GM21737 (cell line): ENCODE measurements around the gene TSTD1.
"Not testable (repeated sequence)": the region's sequence is repeated elsewhere in the genome, so short reads cannot be mapped to it uniquely, and the experiment has no call there.

Experiments used
- ATAC-seq: cut with Tn5 transposase; IDR thresholded peaks from one replicate; pipeline ENCODE4 v1.9.1; 2021; ENCODE audit warnings: mild to moderate bottlenecking, moderate library complexity; ENCODE audit not compliant: unreplicated experiment

TSTD1 gene

GRCh38 chr1:161012420-161012819, 26.3 kb downstream of the TSTD1 start:
- ATAC-seq = no peak

- no peak for ATAC-seq
These were observed 29.1 kb downstream of the TSTD1 start for GRCh38 chr1:161009602-161010211.

- ATAC-seq = no peak
These were observed 29.8 kb downstream of the TSTD1 start for GRCh38 chr1:161008869-161009510.

- ATAC-seq = no peak
These were observed 31.4 kb downstream of the TSTD1 start for GRCh38 chr1:161007369-161007768.

- no peak for ATAC-seq
These were observed 32.2 kb downstream of the TSTD1 start for GRCh38 chr1:161006563-161006962.

GRCh38 chr1:161001525-161001924, 37.2 kb downstream of the TSTD1 start:
- ATAC-seq = no peak

- no peak for ATAC-seq
These were observed 37.9 kb downstream of the TSTD1 start for GRCh38 chr1:161000736-161001480.

- ATAC-seq = no peak
These were observed 39.4 kb downstream of the TSTD1 start for GRCh38 chr1:160999376-160999775.

GRCh38 chr1:160997323-160998038, 41.3 kb downstream of the TSTD1 start:
- ATAC-seq = peak; percentile 61

- ATAC-seq = no peak
These were observed 42.6 kb downstream of the TSTD1 start for GRCh38 chr1:160996178-160996577.

GRCh38 chr1:160993544-160994193, 45.1 kb downstream of the TSTD1 start:
- no peak for ATAC-seq

GRCh38 chr1:160992036-160992435, 46.7 kb downstream of the TSTD1 start:
- not testable (repeated sequence) for ATAC-seq
